GM20000 (cell line): Measurements from ENCODE around the gene CAST.

Experiments used
- DNase-seq: peaks from one replicate; pipeline ENCODE4 v3.0.0; 2012; ENCODE audit warnings: low spot score
- TF ChIP-seq, protein P1 (sequence below): IDR thresholded peaks from 2 replicates; pipeline ENCODE4 v1.5.1; 2012; ENCODE audit warnings: mild to moderate bottlenecking, control low read depth; ENCODE audit errors: extremely low read depth, missing control alignments

The CAST gene

DNA sequence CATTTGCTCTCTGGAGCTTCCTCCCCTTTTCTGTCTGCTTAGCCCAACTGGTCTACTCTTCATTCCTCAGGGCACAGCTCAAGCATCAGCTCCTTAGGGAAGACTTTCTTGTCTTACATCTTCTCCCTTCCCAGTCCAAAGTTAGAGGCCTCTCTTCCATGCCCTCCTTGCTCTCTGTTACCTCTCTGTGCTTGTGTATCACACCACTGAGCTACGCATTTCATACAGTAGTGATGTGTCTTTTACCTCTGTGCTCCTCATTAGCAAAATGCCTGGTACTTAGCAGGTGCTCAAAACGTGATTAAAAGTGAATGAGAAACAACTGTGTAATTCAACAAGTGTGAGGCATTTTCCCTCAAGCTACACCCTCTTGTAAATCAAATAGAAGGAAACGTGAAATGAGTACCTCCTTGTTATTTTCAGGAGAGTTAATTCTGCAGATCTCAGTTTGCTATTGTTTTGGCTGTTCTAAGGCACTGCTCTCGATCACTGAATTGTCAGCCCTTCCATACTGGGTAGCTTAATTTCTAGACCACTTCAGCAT is 106.6 kb downstream of the CAST start:
- no peak for DNase-seq
- TF ChIP-seq, protein P1, sequence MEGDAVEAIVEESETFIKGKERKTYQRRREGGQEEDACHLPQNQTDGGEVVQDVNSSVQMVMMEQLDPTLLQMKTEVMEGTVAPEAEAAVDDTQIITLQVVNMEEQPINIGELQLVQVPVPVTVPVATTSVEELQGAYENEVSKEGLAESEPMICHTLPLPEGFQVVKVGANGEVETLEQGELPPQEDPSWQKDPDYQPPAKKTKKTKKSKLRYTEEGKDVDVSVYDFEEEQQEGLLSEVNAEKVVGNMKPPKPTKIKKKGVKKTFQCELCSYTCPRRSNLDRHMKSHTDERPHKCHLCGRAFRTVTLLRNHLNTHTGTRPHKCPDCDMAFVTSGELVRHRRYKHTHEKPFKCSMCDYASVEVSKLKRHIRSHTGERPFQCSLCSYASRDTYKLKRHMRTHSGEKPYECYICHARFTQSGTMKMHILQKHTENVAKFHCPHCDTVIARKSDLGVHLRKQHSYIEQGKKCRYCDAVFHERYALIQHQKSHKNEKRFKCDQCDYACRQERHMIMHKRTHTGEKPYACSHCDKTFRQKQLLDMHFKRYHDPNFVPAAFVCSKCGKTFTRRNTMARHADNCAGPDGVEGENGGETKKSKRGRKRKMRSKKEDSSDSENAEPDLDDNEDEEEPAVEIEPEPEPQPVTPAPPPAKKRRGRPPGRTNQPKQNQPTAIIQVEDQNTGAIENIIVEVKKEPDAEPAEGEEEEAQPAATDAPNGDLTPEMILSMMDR, result no peak

DNA sequence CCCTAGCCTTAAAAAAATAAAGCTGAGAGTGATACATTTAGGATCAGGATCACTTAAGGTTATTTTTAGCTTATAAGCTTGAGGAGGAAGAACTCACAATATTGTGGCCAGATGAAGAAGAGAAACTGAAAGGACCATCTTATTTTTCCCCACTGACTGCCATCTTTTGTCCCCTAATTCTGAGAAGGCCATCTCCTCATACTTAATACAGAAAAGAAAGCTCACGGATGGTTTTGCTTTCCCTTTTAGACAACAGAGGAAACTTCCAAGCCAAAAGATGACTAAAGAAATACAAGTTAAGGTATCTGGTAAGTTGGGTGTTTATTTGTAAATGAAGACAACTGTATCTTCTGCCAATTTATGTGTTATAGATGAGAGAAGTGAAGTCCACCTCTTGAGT is 109.2 kb downstream of the CAST start:
- DNase-seq, result no peak
- TF ChIP-seq, protein P1, result no peak

DNA sequence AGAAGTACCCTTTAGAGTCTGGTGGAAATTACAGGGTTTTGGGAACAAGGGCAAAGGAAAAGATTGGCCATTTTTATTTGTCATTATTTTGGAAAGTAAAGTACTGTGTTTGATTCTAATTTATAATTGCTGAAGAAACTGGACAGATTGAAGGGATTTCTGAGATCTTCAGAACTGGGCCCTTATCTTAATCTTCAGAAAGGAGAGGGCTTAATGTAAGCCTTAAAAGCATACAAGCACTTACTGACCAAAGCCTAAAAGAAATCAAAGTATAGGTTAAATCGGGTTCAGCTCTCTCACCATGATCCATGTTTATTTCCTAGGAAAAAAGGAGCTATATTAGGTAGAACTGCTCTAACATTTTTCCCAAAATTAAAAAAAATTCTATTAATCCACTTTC is 109.9 kb downstream of the CAST start:
- DNase-seq, result no peak
- TF ChIP-seq, protein P1, result no peak

DNA sequence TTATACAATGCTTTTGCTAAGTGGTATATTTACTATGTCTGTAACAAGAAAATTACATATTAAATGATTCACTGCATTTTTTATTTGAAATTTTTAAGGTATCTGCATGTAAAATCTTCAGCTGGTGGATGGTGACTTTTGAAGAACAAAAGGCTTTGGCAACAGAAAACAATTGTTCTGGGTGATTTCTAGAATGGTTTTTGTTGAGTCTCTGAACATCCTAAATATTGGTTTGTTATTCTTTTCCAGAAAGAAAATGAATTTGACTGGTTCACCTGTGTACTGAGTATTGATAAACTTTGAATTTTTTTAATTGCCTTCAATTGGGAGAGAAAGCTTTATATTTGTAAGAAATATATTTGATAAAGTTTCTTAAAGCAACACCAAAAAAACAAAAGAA is 110.4 kb downstream of the CAST start:
- no peak for DNase-seq
- TF ChIP-seq, protein P1, result no peak

DNA sequence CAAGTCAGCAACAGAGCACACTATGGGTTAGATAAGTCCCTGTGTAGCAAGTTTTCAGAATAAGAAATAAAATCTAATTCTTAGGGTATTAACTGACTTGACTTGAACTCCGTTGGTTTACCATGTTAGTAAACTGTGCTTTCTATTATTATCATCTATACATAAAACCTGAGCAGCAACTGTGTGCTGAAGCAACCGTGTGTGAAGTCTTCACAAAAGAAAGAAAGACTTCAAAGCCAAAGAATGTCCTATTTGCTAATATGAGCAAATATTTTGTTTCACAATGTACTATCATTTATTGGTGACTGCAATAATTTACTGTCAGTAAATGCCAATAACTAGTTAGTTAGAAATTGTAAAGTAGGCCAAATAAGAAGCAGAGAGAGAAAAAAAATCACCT is 112.9 kb downstream of the CAST start:
- TF ChIP-seq, protein P1, result no peak

DNA sequence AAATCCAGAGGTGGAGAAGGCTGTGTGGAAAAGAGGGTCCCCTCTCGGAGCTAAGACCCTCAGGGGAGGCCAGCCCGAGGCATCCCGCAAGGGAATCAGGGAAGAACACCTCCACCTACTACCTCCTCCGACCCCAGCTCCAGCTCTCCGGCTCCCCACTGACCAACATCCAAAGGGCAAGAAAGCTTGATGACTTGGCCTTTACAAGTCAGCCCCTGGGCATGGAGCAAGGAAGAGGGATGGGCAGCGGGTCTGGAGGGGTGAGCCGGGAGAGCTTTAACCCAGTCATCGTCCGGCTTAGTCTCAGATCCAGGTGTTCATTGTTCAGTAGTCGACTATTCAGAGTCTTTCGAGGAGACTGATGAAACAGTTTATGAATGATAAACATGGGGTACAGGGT is 113.5 kb downstream of the CAST start:
- TF ChIP-seq, protein P1, result no peak
- DNase-seq, result no peak

More for the DNA sequence above, 112.9 kb downstream of the CAST start:
- DNase-seq, result no peak

DNA sequence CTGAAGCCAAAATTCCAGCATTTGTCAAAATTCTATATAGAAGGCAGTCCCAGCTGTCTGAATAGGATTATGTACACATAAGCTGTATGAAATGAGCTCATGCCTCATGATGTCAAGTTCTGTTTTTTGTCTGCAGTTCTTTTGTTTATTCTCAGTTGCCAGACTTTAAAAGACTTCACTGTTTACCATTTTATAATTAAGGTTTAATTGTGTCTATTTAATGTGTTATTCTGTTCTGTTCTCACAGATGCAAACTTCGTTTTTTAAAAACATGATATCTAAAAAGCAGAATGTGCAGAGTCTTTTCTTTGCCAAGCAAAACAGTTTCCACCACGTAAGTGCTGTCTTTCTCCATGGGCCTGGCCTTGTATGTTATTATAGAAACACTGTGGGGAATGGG is 114.4 kb downstream of the CAST start:
- TF ChIP-seq, protein P1, result no peak
- DNase-seq, result no peak
